ENCODE data around the gene KNOP1.
"Not testable (repeated sequence)": the region's sequence is repeated elsewhere in the genome, so short reads cannot be mapped to it uniquely, and the experiment has no call there.

Gene KNOP1

DNA sequence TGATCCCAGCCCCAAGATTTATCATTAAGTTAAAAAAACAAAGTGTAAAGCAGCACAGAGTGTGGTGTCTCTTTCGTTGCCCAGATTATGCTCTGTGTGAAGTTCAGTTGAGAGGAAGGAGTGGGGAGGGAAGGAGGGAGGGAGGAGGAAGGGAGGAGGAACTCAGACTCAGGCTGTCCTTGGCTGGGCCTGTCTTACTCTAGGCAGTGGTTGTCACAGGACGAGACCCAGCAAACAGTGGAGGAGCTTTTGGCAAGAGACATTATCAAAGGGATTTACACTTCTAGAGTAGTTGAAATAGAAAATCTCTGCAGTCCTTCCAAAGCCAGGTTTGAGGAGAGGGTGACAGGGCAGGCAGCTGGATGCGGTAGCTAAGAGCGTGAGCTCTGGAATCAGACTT is 27.8 kb downstream of the KNOP1 start:
- no peak for DNase-seq (ENCODE audit: extremely low spot score, insufficient read length, low read depth)
- no peak for FAIRE-seq

DNA sequence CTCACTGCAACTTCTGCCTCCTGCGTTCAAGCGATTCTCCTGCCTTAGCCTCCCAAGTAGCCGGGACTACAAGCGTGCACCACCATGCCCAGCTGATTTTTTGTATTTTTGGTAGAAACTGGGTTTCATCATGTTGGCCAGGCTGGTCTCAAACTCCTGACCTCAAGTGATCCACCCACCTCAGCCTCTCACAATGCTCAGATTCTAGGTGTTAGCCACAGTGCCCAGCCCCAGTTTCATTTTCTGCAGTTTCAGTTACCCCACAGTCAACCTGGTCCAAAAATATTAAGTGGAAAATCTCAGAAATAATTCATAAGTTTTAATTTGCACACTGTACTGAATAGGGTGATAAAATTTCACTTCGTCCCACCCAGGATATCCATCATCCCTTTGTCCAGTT is 28.7 kb downstream of the KNOP1 start:
- FAIRE-seq (no peak), DNase-seq (ENCODE audit: extremely low spot score, insufficient read length, low read depth) (no peak)

DNA sequence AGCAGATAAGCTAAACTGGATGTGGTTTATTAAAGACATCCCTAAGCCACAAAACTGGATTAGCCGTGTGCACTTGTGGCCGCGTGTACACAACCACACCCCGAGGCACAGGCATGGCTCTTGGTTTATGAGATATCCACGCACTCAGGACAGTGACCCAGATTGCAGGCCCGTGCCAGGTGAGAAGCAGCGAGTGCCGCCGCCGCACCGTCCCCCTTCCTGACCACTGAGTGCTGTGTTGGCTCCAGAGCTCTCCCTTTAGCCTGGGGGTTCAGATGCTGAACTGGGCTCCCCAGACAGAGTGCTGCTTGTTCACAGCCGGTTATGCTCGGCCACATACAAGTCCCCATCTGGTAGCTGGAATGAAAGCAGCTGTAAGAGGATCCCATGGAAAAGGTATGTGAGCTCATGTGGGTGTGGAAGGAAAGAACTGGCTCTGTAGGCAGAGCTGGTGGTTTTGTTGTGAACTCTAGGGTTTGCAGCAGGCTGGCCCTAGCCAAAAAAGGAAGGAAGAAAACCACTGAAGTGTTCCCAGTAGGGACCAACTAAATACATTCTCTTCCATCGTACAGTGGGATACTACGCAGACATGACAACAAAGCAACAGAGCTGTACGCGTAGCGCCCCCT is 29.5 kb downstream of the KNOP1 start:
- FAIRE-seq: no peak
- DNase-seq (ENCODE audit: extremely low spot score, insufficient read length, low read depth): no peak

DNA sequence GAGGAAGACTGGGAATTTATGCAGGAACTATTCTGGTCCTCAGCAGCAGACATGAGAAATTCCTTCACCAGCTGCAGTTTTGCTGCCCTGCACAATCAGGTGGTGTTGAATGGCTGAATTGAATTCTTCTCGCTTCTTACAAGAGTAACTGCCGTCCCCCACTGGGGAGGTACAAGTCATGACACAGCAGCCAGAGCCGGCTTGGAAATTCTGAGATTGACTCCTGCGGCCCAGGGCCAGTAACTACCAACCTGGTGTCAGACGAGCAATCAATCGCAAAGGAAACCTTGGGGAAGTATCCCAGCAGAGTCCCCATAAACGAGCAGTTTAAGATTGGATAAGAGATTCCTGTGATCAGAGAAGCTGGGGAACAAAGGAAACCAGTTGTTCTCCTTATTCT is 30.7 kb downstream of the KNOP1 start:
- DNase-seq (ENCODE audit: extremely low spot score, insufficient read length, low read depth): no peak
- no peak for FAIRE-seq

DNA sequence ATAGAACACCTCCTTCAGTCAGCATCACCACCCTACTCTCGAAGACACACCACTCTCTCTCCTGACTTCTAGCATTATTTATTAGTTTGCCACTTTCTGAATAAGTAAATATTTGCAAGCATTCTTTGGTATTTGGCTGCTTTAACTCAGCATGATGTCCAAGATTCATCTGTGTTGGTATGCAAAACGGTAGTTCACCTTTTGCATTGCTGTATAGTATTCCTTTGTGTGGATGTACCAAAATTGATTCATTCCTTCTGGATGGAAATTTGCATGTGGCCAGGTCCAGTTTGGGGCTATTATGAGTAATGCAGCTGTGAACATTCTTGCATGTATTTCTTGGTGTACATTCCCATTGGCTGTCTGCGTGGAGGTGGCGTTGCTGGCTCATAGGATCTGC is 32.9 kb downstream of the KNOP1 start:
- no peak for FAIRE-seq
- no peak for DNase-seq (ENCODE audit: extremely low spot score, insufficient read length, low read depth)

DNA sequence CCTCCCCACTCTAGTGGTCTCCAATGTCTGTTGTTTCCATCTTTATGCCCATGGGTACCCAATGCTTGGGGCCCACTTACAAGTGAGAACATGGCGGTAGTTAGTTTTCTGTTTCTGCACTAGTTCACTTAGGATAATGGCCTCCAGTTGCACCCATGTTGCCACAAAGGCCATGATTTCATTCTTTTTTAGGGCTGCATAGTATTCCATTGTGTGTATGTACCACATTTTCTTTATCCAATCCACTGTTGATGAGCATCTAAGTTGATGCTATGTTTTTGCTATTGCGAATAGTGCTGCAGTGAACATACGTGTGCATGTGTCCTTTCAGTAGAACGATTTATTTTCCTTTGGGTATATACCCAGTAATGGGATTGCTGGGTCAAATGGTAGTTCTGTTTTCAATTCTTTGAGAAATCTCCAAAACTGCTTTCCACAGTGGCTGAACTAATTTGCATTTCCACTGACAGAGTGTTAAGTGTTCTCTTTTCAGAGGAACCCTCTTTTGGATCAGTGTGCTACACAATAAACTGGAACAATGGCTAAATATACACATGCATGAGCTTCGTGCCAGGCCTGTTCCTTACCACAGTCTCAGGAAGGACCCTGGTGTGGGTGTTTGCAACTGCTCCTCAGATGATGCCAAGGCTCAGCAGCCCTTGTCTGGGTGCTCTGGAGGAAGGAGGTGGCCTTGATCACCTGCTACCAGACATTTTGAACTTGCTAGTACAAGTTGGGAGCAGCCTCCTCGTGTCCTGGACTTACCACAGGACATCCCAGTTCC is 34.4 kb downstream of the KNOP1 start:
- DNase-seq (ENCODE audit: extremely low spot score, insufficient read length, low read depth) (no peak), FAIRE-seq (no peak)

DNA sequence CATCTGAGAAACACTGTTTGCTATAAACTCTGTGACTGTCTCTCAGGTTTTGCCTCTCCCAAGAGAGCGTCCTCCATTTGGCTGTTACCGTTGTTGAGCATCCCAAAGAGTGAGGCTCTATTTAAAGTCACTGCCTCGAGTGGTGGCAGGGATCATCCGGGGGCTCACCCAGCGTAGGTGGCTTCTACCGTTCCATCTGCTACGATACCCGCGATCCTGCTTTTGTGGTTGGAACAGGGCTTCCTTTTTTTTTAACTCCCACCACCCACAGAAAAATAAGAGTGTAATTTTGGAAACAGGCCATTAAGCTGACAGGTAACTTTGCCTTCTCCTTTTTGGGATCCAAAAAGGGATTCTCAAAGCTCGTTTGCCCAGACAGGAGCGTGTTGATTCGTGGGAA is 36.4 kb downstream of the KNOP1 start:
- no peak for FAIRE-seq

DNA sequence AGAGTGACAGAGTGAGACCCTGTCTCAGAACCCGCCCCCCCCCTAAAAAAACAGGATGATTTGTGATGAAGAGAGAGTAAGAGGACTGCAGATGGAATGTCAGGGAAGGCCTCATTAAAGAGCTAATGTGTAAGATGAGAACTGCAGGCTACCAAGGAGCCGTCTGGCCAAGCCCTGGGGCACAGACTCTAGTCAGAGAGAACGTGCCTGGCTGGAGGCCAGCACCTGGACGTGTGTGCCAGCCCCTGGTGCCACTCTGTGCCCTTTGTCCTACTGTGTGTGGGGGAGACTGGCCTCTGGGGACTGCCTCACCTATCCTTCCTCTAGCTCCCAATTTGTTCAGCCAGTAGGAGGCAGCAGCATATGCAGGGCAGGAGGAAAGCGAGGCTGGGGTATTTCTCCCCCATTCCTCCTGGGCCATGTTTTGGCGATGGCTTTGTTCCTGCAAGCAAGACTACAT is 37.1 kb downstream of the KNOP1 start:
- FAIRE-seq: no peak

More for the DNA sequence above, 36.4 kb downstream of the KNOP1 start:
- no peak for DNase-seq (ENCODE audit: extremely low spot score, insufficient read length, low read depth)

DNA sequence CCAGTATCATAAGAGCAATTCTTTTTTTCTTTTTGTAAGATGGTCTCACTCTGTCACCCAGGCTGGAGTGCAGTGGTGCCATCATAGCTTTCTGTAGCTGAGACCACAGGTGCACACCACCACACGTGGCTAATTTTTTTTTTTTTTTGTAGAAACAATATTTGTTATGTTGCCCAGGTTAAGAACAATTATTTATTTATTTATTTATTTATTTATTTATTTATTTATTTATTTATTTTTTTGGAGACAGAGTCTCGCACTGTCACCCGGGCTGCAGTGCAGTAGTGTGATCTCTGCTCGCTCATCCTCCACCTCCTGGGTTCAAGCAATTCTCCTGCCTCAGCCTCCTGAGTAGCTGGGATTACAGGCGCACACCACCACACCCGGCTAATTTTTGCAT is 38.7 kb downstream of the KNOP1 start:
- not testable (repeated sequence) for FAIRE-seq

More for the DNA sequence above, 37.1 kb downstream of the KNOP1 start:
- DNase-seq (ENCODE audit: extremely low spot score, insufficient read length, low read depth): no peak

DNA sequence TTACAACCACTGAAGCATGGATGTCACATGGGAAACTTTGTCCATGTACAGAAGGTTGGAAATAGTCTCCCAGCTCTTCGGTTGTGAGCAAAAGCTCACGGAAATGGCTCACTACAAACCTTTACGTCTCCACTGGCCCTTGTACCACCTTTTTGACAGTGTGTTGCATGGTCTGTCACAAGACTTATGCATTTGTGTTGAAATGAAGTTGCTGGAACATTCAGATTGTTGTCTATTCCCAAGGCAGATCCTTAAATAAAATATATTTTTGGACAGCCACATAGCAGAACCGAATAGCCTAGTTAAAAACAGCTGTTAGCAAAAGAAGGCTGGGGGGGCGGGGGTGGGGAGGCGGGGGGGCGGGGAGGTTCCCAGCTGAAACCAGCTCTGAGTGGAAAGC is 39.2 kb downstream of the KNOP1 start:
- DNase-seq (ENCODE audit: extremely low spot score, insufficient read length, low read depth) (no peak), FAIRE-seq (no peak)

More for the DNA sequence above, 38.7 kb downstream of the KNOP1 start:
- not testable (repeated sequence) for DNase-seq (ENCODE audit: extremely low spot score, insufficient read length, low read depth)

DNA sequence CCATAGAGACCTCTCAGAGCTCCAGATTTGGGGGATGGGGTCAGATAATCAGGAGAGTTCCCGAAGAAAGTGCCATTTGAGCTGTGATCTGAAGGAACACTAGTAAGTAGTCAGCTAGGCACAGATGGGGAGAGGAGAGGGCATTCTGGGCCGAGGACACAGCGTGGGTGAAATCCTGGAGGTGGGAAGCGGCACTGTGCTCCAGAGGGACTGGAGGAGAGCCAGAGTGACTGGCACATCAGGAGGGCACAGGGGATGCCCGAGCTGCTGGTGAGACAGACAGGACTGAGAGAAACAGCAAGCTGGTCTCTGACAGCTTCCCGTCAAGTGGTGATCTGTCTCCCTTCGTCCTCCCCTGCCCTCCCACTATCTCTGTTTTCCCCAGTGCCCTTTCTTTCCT is 40.6 kb downstream of the KNOP1 start:
- no peak for FAIRE-seq

DNA sequence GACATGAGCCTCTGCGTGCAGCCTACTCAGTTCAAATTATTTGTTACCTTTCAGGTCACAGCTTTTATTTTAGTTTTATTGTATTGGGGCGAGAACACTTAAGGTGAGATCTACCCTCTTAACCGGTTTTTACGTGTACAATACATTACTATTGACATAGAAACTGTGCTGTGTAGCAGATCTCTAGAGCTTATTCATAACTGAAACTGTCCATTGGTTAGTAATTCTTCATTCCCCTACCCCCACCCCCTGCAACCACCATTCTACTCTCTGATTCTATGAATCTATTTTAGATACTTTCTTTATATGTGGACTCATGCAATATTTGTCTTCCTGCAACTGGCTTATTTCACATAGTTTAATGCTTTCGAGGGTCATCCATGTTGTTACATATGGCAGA is 43.5 kb downstream of the KNOP1 start:
- FAIRE-seq (no peak), DNase-seq (ENCODE audit: extremely low spot score, insufficient read length, low read depth) (no peak)

More for the DNA sequence above, 40.6 kb downstream of the KNOP1 start:
- no peak for DNase-seq (ENCODE audit: extremely low spot score, insufficient read length, low read depth)

DNA sequence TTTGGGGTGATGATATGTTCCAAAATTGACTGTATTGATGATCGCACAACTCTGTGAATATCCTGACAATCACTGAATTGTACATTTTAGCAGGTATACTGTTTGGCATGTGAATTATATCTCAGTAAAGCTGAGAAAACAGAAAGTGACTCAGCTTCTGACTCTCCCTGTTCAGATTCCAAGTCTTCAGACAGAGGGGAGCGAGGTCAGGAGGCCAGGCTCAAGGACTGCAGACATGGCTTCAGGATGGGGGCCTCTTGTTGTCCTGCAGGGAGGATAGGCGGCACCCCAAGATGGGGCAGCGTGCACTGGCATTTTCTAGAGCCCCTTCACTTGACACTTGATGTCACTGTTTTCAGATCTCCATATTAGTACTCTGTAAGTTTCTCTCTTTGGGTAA is 45.6 kb downstream of the KNOP1 start:
- DNase-seq (ENCODE audit: extremely low spot score, insufficient read length, low read depth): no peak
- no peak for FAIRE-seq

DNA sequence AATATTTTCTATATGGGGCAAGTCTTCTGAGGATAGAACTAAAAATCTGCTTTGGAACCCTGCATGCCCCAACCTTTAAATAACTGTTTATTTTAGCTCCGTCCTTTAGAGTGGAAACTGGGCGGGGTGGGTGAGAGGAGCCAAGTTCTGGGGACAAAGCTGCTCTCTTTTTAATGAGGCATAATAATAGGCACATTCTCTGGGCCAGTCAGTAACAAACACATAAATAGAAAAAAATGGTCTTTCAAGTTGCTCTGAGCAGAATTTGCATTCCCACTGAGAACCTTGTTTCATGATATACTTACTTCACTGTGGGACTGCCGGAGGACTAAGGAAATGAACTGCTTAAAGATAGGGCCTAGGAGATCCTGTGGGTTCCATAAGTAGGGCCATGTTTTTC is 51.5 kb downstream of the KNOP1 start:
- no peak for FAIRE-seq

DNA sequence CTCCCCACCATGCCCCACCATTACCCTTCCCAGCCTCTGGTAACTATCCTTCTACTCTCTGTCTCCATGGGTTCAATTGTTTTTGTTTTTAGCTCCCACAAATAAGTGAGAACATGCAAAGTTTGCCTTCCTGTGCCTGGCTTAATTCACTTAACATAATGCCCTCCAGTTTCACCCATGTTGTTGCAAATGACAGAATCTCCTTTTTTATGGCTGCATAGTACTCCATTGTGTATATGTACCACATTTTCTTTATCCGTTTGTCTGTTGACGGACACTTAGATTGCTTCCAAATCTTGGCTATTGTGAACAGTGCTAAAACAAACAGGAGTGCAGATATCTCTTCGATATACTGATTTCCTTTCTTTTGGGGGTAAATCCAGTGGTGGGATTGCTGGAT is 52.7 kb downstream of the KNOP1 start:
- DNase-seq (ENCODE audit: extremely low spot score, insufficient read length, low read depth); FAIRE-seq: not testable (repeated sequence)

More for the DNA sequence above, 51.5 kb downstream of the KNOP1 start:
- DNase-seq (ENCODE audit: extremely low spot score, insufficient read length, low read depth): no peak

DNA sequence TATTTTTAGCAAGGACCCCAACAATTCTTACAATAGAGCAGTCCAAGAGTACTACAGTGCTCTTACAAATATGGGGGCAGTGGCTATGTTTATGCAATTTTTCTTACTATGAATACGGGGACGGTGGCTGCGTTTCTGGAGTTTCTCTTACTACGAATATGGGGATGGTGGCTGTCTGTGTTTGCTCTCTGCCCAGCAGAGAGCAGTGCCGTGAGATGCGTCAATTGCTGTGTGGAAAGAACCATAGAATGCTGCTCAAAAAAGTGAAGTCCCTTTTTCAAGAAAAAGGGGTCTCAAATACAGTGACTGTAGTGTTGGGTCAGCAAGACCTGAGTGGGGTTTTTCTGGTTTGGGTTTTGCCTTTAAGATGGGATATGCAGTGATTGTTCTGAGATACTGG is 53.9 kb downstream of the KNOP1 start:
- DNase-seq (ENCODE audit: extremely low spot score, insufficient read length, low read depth) (no peak), FAIRE-seq (no peak)

DNA sequence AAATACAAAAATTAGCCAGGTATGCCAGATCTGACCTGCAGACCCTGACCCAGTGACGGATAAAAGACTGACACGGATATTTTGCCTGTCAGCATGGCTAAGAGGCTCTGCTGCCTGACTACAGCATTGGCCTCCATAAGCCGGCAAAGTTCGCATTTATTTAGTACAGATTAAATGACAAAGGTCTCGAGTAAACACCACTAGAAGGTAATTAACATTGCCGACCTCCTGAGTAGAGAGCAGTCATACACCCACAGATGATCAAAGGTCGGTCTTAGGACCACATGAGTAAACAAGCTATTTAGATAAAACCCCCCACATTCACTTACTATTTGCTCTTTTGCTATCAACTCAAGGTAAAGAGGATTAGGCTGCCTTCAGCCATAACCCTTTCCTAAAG is 55.7 kb downstream of the KNOP1 start:
- DNase-seq (ENCODE audit: extremely low spot score, insufficient read length, low read depth) (no peak), FAIRE-seq (no peak)

DNA sequence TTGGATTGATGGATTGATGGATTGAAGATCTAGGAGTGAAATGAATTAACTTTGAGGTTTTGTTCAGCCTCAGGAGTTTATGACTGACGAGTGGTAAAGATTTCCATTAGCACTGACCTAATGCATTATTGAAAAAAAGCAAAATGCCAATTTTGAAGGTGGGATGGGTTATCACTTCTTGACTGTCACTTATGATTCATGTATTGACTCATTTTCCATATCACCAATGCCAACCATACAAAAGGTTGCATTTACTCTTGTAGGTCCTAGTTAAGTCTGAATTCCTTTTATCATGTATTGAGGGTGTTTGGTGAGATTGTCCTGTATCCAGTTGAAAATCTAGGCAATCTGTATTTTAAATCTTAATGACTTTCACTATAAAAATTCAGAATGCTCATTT is 57.6 kb downstream of the KNOP1 start:
- FAIRE-seq (no peak), DNase-seq (ENCODE audit: extremely low spot score, insufficient read length, low read depth) (no peak)

DNA sequence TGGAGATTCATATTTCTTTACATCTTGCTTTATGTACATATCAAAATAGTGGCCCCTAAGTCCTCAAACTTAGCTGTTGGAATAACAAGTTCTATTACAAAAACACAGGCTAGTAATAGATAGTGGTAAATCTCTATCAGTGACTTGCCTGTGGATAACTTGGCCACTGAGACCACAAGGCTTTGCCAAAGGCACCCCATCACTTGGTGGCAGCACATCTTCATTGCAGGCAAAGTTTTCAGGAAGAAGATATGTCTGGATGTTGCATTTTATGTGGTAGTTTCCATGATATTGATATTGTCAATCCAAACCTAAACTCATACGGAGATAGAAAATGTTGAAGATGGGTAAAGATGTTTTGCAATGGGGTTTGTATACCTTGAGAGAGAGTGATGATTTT is 58.5 kb downstream of the KNOP1 start:
- FAIRE-seq (no peak), DNase-seq (ENCODE audit: extremely low spot score, insufficient read length, low read depth) (no peak)

DNA sequence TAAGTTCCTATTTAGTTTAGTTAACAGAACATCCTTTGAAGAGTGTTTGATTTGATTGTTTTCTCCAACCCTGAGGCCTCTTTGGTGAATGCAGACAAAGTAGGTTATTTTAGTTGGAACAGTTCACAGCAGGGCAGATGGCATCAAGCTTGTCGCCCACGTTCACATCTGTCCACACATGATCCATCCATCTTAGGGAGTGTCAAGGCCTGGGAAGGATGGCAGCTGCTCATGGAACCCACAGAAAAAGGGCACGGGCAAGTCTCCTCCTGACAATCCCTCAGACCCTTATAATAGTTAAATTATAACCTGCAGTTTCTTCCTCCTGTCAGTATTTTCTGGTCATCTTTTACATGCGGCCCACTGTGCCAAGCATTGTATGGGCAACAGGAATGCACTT is 60.2 kb downstream of the KNOP1 start:
- DNase-seq (ENCODE audit: extremely low spot score, insufficient read length, low read depth): no peak
- FAIRE-seq: no peak

DNA sequence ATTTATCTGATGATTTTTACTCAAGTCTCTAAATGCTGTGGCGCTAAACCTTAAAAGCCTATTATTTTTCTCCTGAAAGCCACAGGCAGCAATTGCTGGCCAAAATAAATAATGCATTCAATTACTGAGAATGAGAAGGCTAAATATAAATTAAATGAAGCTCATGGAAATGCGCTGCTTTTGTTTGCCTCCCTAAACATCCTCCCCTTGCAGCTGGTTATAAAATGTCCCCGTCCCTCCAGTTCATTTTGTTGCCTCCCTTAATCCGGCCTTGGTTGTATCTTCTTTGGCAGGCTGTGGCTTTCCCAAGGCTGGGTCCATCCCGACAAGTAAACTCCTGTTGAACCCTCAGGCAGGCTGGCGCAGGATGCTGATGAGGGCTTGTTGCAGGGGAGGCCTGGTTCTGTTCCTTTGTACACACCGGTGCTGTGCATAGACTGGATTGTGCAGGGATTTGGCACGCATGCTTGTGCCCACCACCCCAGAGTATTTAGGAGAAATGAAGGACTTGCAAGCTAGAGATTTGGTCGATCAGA is 62.7 kb downstream of the KNOP1 start:
- DNase-seq (ENCODE audit: extremely low spot score, insufficient read length, low read depth) (no peak), FAIRE-seq (no peak)
